ENCODE results near the gene MRPL28.
A peak's percentile ranks its signal among the peaks of the same experiment; 100 is the strongest.

Gene MRPL28

GRCh38 chr16:373020-373598 lies 2.8 kb upstream of the MRPL28 start:
- peaks cover 15 to 29% of the 10 kb centered on the region in 2 donors for H3K4me1 Mint-ChIP-seq
- no peak overlapping the region for H3K4me3 Mint-ChIP-seq
- ATAC-seq (replicated peaks), result no peak
- peaks cover 15 to 31% of the 10 kb centered on the region in 2 donors for H3K36me3 Mint-ChIP-seq
- H3K27ac Mint-ChIP-seq, result peak overlapping the region; percentile 59
- no peak for DNase-seq
- no peaks in the 10 kb centered on the region for H3K9me3 Mint-ChIP-seq
- no peaks in the 10 kb centered on the region for H3K27me3 Mint-ChIP-seq

GRCh38 chr16:372302-372983 lies 2.1 kb upstream of the MRPL28 start:
- H3K27me3 Mint-ChIP-seq, result no peaks in the 10 kb centered on the region
- H3K27ac Mint-ChIP-seq, result no peak overlapping the region
- peaks cover 15 to 29% of the 10 kb centered on the region in 2 donors for H3K4me1 Mint-ChIP-seq
- H3K4me3 Mint-ChIP-seq, result no peak overlapping the region
- peaks cover 19 to 35% of the 10 kb centered on the region in 2 donors for H3K36me3 Mint-ChIP-seq
- no peaks in the 10 kb centered on the region for H3K9me3 Mint-ChIP-seq
- ATAC-seq (replicated peaks) (no peak), DNase-seq (no peak)

- H3K4me3 Mint-ChIP-seq, result no peak overlapping the region
- peaks cover 26 to 42% of the 10 kb centered on the region in 2 donors for H3K36me3 Mint-ChIP-seq
Observed at GRCh38 chr16:371515-372301, 1.4 kb upstream of the MRPL28 start.

GRCh38 chr16:370979-371514 lies 709 bp upstream of the MRPL28 start:
- Mint-ChIP-seq H3K4me3 (peak overlapping the region; percentile 86 to 98), H3K27ac (peak overlapping the region; percentile 99), H3K9me3 (no peaks in the 10 kb centered on the region), H3K27me3 (no peaks in the 10 kb centered on the region), H3K36me3 (peaks cover 26 to 41% of the 10 kb centered on the region in 2 donors), H3K4me1 (peaks cover 15 to 29% of the 10 kb centered on the region in 2 donors)
- ATAC-seq (replicated peaks), result peak in 1 of 2 donors; percentile 12
- no peak for DNase-seq

More at GRCh38 chr16:371515-372301, 1.4 kb upstream of the MRPL28 start:
- peaks cover 15 to 29% of the 10 kb centered on the region in 2 donors for H3K4me1 Mint-ChIP-seq
- no peak for DNase-seq
- H3K27ac Mint-ChIP-seq, result no peak overlapping the region
- no peak for ATAC-seq (replicated peaks)
- H3K27me3 Mint-ChIP-seq, result no peaks in the 10 kb centered on the region
- H3K9me3 Mint-ChIP-seq, result no peaks in the 10 kb centered on the region

GRCh38 chr16:369866-370436 lies 387 bp downstream of the MRPL28 start:
- Mint-ChIP-seq H3K27ac (no peak overlapping the region), H3K9me3 (no peaks in the 10 kb centered on the region), H3K27me3 (no peaks in the 10 kb centered on the region), H3K36me3 (peaks cover 25 to 39% of the 10 kb centered on the region in 2 donors), H3K4me3 (peak overlapping the region; percentile 75 to 86), H3K4me1 (peaks cover 15 to 29% of the 10 kb centered on the region in 2 donors)
- ATAC-seq (replicated peaks) (no peak), DNase-seq (no peak)

- no peak for ATAC-seq (replicated peaks)
- no peak for DNase-seq
- no peaks in the 10 kb centered on the region for H3K9me3 Mint-ChIP-seq
- H3K27ac Mint-ChIP-seq, result peak overlapping the region; percentile 73
- peaks cover 25 to 42% of the 10 kb centered on the region in 2 donors for H3K36me3 Mint-ChIP-seq
- H3K27me3 Mint-ChIP-seq, result no peaks in the 10 kb centered on the region
- H3K4me3 Mint-ChIP-seq, result peak overlapping the region; percentile 75 to 81
- peaks cover 15 to 29% of the 10 kb centered on the region in 2 donors for H3K4me1 Mint-ChIP-seq
Observed at GRCh38 chr16:369275-369865, 968 bp downstream of the MRPL28 start.

GRCh38 chr16:368388-369158 lies 1.8 kb downstream of the MRPL28 start:
- no peaks in the 10 kb centered on the region for H3K9me3 Mint-ChIP-seq
- peaks cover 3 to 4% of the 10 kb centered on the region in 2 donors for H3K27me3 Mint-ChIP-seq
- no peak for DNase-seq
- H3K4me1 Mint-ChIP-seq, result peaks cover 15 to 32% of the 10 kb centered on the region in 2 donors
- peaks cover 24 to 37% of the 10 kb centered on the region in 2 donors for H3K36me3 Mint-ChIP-seq
- no peak overlapping the region for H3K4me3 Mint-ChIP-seq
- H3K27ac Mint-ChIP-seq, result no peak overlapping the region
- ATAC-seq (replicated peaks), result no peak

- Mint-ChIP-seq H3K4me3 (no peak overlapping the region), H3K9me3 (no peaks in the 10 kb centered on the region), H3K27ac (no peak overlapping the region), H3K27me3 (peaks cover 6 to 12% of the 10 kb centered on the region in 2 donors), H3K4me1 (peaks cover 15 to 38% of the 10 kb centered on the region in 2 donors), H3K36me3 (peaks cover 19 to 34% of the 10 kb centered on the region in 2 donors)
- ATAC-seq (replicated peaks), result no peak
- no peak for DNase-seq
Observed at GRCh38 chr16:367333-367903, 2.9 kb downstream of the MRPL28 start.

GRCh38 chr16:366476-366875 lies 3.9 kb downstream of the MRPL28 start:
- Mint-ChIP-seq H3K27me3 (peaks cover 14 to 18% of the 10 kb centered on the region in 2 donors), H3K36me3 (peaks cover 18 to 28% of the 10 kb centered on the region in 2 donors), H3K4me1 (peaks cover 21 to 39% of the 10 kb centered on the region in 2 donors), H3K9me3 (no peaks in the 10 kb centered on the region), H3K4me3 (no peak overlapping the region), H3K27ac (no peak overlapping the region)
- no peak for ATAC-seq (replicated peaks)
- DNase-seq, result no peak

GRCh38 chr16:364595-365491 lies 5.5 kb downstream of the MRPL28 start:
- no peak for ATAC-seq (replicated peaks)
- H3K4me1 Mint-ChIP-seq, result peaks cover 13 to 30% of the 10 kb centered on the region in 2 donors
- DNase-seq, result no peak
- peaks cover 13 to 23% of the 10 kb centered on the region in 2 donors for H3K36me3 Mint-ChIP-seq
- H3K4me3 Mint-ChIP-seq, result no peak overlapping the region
- H3K27me3 Mint-ChIP-seq, result peaks cover 14 to 18% of the 10 kb centered on the region in 2 donors
- peak overlapping the region; percentile 47 for H3K27ac Mint-ChIP-seq
- no peaks in the 10 kb centered on the region for H3K9me3 Mint-ChIP-seq

- Mint-ChIP-seq H3K27me3 (peaks cover 14 to 18% of the 10 kb centered on the region in 2 donors), H3K4me3 (no peak overlapping the region), H3K36me3 (peaks cover 13 to 19% of the 10 kb centered on the region in 2 donors), H3K4me1 (peaks cover 8 to 20% of the 10 kb centered on the region in 2 donors), H3K27ac (peak overlapping the region; percentile 31), H3K9me3 (no peaks in the 10 kb centered on the region)
- no peak for ATAC-seq (replicated peaks)
- no peak for DNase-seq
Observed at GRCh38 chr16:363766-364490, 6.4 kb downstream of the MRPL28 start.
